Mesendoderm (in vitro differentiated cells): ENCODE measurements around the gene TAF1B.
"Not testable (repeated sequence)": the region's sequence is repeated elsewhere in the genome, so short reads cannot be mapped to it uniquely, and the experiment has no call there.

ENCODE experiments used
- DNase-seq: peaks from one replicate; pipeline ENCODE4 v3.0.0; 2013
- H2AK5ac ChIP-seq: 2 replicates; pipeline ENCODE4 v1.6.1; 2013; ENCODE audit warnings: low read length, inconsistent platforms
- H2BK120ac ChIP-seq: 2 replicates; pipeline ENCODE4 v1.6.1; 2013; ENCODE audit warnings: low read depth, mild to moderate bottlenecking, low read length, moderate library complexity, mixed read lengths
- H2BK15ac ChIP-seq: replicated peaks from 2 replicates; pipeline ENCODE4 v1.6.1; 2013; ENCODE audit warnings: low read depth, mild to moderate bottlenecking, moderate library complexity
- H2BK5ac ChIP-seq: 2 replicates; pipeline ENCODE4 v1.6.1; 2013; ENCODE audit warnings: low read length, inconsistent platforms
- H3K18ac ChIP-seq: 2 replicates; pipeline ENCODE4 v1.6.1; 2013; ENCODE audit warnings: mild to moderate bottlenecking, low read length, mixed read lengths
- H3K23ac ChIP-seq: one replicate; pipeline ENCODE4 v1.6.1; 2013; ENCODE audit warnings: low read length
- H3K27ac ChIP-seq: 2 replicates; pipeline ENCODE4 v1.5.1; 2013; ENCODE audit warnings: low read depth, mild to moderate bottlenecking, inconsistent platforms, low read length, moderate library complexity
- H3K27me3 ChIP-seq: 2 replicates; pipeline ENCODE4 v1.6.1; 2013; ENCODE audit warnings: low read length, control low read depth, mild to moderate bottlenecking, inconsistent platforms; ENCODE audit not compliant: insufficient read depth, poor library complexity
- H3K36me3 ChIP-seq: 2 replicates; pipeline ENCODE4 v1.6.1; 2013; ENCODE audit warnings: low read length, inconsistent platforms; ENCODE audit not compliant: control insufficient read depth, insufficient read depth
- H3K4ac ChIP-seq: one replicate; pipeline ENCODE4 v1.6.1; 2013; ENCODE audit warnings: low read depth, mild to moderate bottlenecking, low read length, moderate library complexity
- H3K4me1 ChIP-seq: 2 replicates; pipeline ENCODE4 v1.6.1; 2013; ENCODE audit warnings: low read depth, low read length, inconsistent platforms; ENCODE audit not compliant: control insufficient read depth
- H3K4me2 ChIP-seq: 2 replicates; pipeline ENCODE4 v1.6.1; 2013; ENCODE audit warnings: low read length
- H3K4me3 ChIP-seq: 2 replicates; pipeline ENCODE4 v1.5.1; 2013; ENCODE audit warnings: mild to moderate bottlenecking, low read length
- H3K56ac ChIP-seq: one replicate; pipeline ENCODE4 v1.6.1; 2013; ENCODE audit warnings: low read length
- H3K79me1 ChIP-seq: 2 replicates; pipeline ENCODE4 v1.6.1; 2013; ENCODE audit warnings: low read length, inconsistent platforms
- H3K79me2 ChIP-seq: 2 replicates; pipeline ENCODE4 v1.6.1; 2013; ENCODE audit warnings: mild to moderate bottlenecking, low read length; ENCODE audit not compliant: control insufficient read depth, insufficient read depth
- H3K9ac ChIP-seq: 2 replicates; pipeline ENCODE4 v1.6.1; 2013; ENCODE audit warnings: low read length, inconsistent platforms
- H4K5ac ChIP-seq: one replicate; pipeline ENCODE4 v1.6.1; 2013; ENCODE audit warnings: low read length
- H4K8ac ChIP-seq: one replicate; pipeline ENCODE4 v1.6.1; 2013; ENCODE audit warnings: low read depth, mild to moderate bottlenecking, control low read depth, low read length, moderate library complexity
- WGBS: extraction: QIAGEN DNeasy Blood & Tissue Kit; methylation state at CpG from one replicate; pipeline ENCODE4 v1.1.7; 2013; ENCODE audit warnings: low lambda C conversion rate, missing lambda C conversion rate; ENCODE audit not compliant: insufficient coverage; ENCODE audit errors: extremely low coverage; 5-methylcytosine and 5-hydroxymethylcytosine counted together

The TAF1B gene

GRCh38 chr2:9910699-9911098 lies 67.4 kb downstream of the TAF1B start:
- H4K5ac ChIP-seq = no peak overlapping the region
- H3K27ac ChIP-seq = no peak overlapping the region
- WGBS = no CpG with 5 or more reads among the region's 4 CpGs
- no peaks in the 10 kb centered on the region for H3K4me1 ChIP-seq
- H2BK5ac ChIP-seq = no peak overlapping the region
- H2BK120ac ChIP-seq = no peak overlapping the region
- no peak overlapping the region for H3K9ac ChIP-seq
- no peaks in the 10 kb centered on the region for H3K36me3 ChIP-seq
- no peak overlapping the region for H3K18ac ChIP-seq
- no peaks in the 10 kb centered on the region for H3K79me1 ChIP-seq
- no peak for DNase-seq
- no peak overlapping the region for H3K4me2 ChIP-seq
- no peaks in the 10 kb centered on the region for H3K27me3 ChIP-seq
- H3K4me3 ChIP-seq = no peak overlapping the region
- no peak overlapping the region for H3K4ac ChIP-seq
- no peak overlapping the region for H4K8ac ChIP-seq
- H3K56ac ChIP-seq = no peak overlapping the region
- no peaks in the 10 kb centered on the region for H3K79me2 ChIP-seq
- H2BK15ac ChIP-seq = no peak overlapping the region
- no peak overlapping the region for H2AK5ac ChIP-seq
- no peak overlapping the region for H3K23ac ChIP-seq

- Histone ChIP-seq H2BK120ac (no peak overlapping the region), H3K4ac (no peak overlapping the region), H3K4me3 (no peak overlapping the region), H3K27ac (no peak overlapping the region), H3K18ac (no peak overlapping the region), H3K56ac (no peak overlapping the region), H3K9ac (no peak overlapping the region), H3K4me2 (no peak overlapping the region), H2BK5ac (no peak overlapping the region), H3K36me3 (no peaks in the 10 kb centered on the region), H3K23ac (no peak overlapping the region), H3K79me2 (no peaks in the 10 kb centered on the region), H4K5ac (no peak overlapping the region), H2AK5ac (no peak overlapping the region), H3K4me1 (no peaks in the 10 kb centered on the region), H4K8ac (no peak overlapping the region), H2BK15ac (no peak overlapping the region), H3K79me1 (no peaks in the 10 kb centered on the region), H3K27me3 (no peaks in the 10 kb centered on the region)
- no peak for DNase-seq
- WGBS = no CpG with 5 or more reads among the region's 4 CpGs
Observed at GRCh38 chr2:9912468-9912867, 69.2 kb downstream of the TAF1B start.

- H3K4me3 ChIP-seq = no peak overlapping the region
- no peak overlapping the region for H2BK120ac ChIP-seq
- H3K23ac ChIP-seq = no peak overlapping the region
- H3K4me2 ChIP-seq = no peak overlapping the region
- H3K79me1 ChIP-seq = no peaks in the 10 kb centered on the region
- no peak overlapping the region for H3K18ac ChIP-seq
- H3K56ac ChIP-seq = no peak overlapping the region
- H4K8ac ChIP-seq = no peak overlapping the region
- H3K4me1 ChIP-seq = no peaks in the 10 kb centered on the region
- peak; percentile 57 for DNase-seq
- no peak overlapping the region for H3K27ac ChIP-seq
- H2BK15ac ChIP-seq = no peak overlapping the region
- no peak overlapping the region for H2BK5ac ChIP-seq
- WGBS = no CpG with 5 or more reads among the region's 9 CpGs
- no peak overlapping the region for H3K4ac ChIP-seq
- no peak overlapping the region for H2AK5ac ChIP-seq
- H3K36me3 ChIP-seq = no peaks in the 10 kb centered on the region
- no peak overlapping the region for H4K5ac ChIP-seq
- no peaks in the 10 kb centered on the region for H3K79me2 ChIP-seq
- H3K9ac ChIP-seq = no peak overlapping the region
- H3K27me3 ChIP-seq = no peaks in the 10 kb centered on the region
Observed at GRCh38 chr2:9914384-9915065, 71.3 kb downstream of the TAF1B start.

- no peaks in the 10 kb centered on the region for H3K79me1 ChIP-seq
- no peak overlapping the region for H3K18ac ChIP-seq
- no peak overlapping the region for H4K5ac ChIP-seq
- no peak overlapping the region for H3K56ac ChIP-seq
- H2BK5ac ChIP-seq = no peak overlapping the region
- no peak overlapping the region for H2BK120ac ChIP-seq
- H3K79me2 ChIP-seq = no peaks in the 10 kb centered on the region
- H3K27me3 ChIP-seq = no peaks in the 10 kb centered on the region
- no peak overlapping the region for H3K4me3 ChIP-seq
- no peak for DNase-seq
- H3K23ac ChIP-seq = no peak overlapping the region
- no peak overlapping the region for H3K4me2 ChIP-seq
- no peak overlapping the region for H4K8ac ChIP-seq
- no peak overlapping the region for H3K4ac ChIP-seq
- H2BK15ac ChIP-seq = no peak overlapping the region
- no peak overlapping the region for H3K9ac ChIP-seq
- no CpG with 5 or more reads among the region's 2 CpGs for WGBS
- no peaks in the 10 kb centered on the region for H3K36me3 ChIP-seq
- H2AK5ac ChIP-seq = no peak overlapping the region
- no peaks in the 10 kb centered on the region for H3K4me1 ChIP-seq
- no peak overlapping the region for H3K27ac ChIP-seq
Observed at GRCh38 chr2:9918275-9918674, 75.0 kb downstream of the TAF1B start.

- H2BK120ac ChIP-seq = no peak overlapping the region
- no peak overlapping the region for H3K56ac ChIP-seq
- no peak overlapping the region for H3K9ac ChIP-seq
- H3K4me2 ChIP-seq = no peak overlapping the region
- WGBS = no CpG with 5 or more reads among the region's 3 CpGs
- no peak overlapping the region for H4K8ac ChIP-seq
- no peak overlapping the region for H2BK5ac ChIP-seq
- H3K79me1 ChIP-seq = no peaks in the 10 kb centered on the region
- no peak overlapping the region for H3K23ac ChIP-seq
- H3K4ac ChIP-seq = no peak overlapping the region
- no peak for DNase-seq
- no peak overlapping the region for H4K5ac ChIP-seq
- H3K4me3 ChIP-seq = no peak overlapping the region
- H2AK5ac ChIP-seq = no peak overlapping the region
- H3K36me3 ChIP-seq = no peaks in the 10 kb centered on the region
- no peaks in the 10 kb centered on the region for H3K27me3 ChIP-seq
- no peak overlapping the region for H3K27ac ChIP-seq
- H3K79me2 ChIP-seq = no peaks in the 10 kb centered on the region
- H3K4me1 ChIP-seq = no peaks in the 10 kb centered on the region
- H3K18ac ChIP-seq = no peak overlapping the region
- H2BK15ac ChIP-seq = no peak overlapping the region
Observed at GRCh38 chr2:9919512-9919911, 76.2 kb downstream of the TAF1B start.

- WGBS = no CpG with 5 or more reads among the region's 2 CpGs
- H4K8ac ChIP-seq, H2AK5ac ChIP-seq, H3K4ac ChIP-seq, H4K5ac ChIP-seq, H3K9ac ChIP-seq, H3K4me2 ChIP-seq, H3K23ac ChIP-seq, H3K4me3 ChIP-seq, H3K4me1 ChIP-seq, H3K27me3 ChIP-seq, H2BK5ac ChIP-seq, H2BK120ac ChIP-seq, H3K27ac ChIP-seq, H2BK15ac ChIP-seq, H3K79me2 ChIP-seq, H3K56ac ChIP-seq, H3K18ac ChIP-seq, H3K79me1 ChIP-seq, H3K36me3 ChIP-seq, DNase-seq: not testable (repeated sequence)
Observed at GRCh38 chr2:9927020-9927419, 83.7 kb downstream of the TAF1B start.
